T follicular helper cell (primary cell): ENCODE results near the gene SPATA6.
"Not testable (repeated sequence)": the region's sequence is repeated elsewhere in the genome, so short reads cannot be mapped to it uniquely, and the experiment has no call there.

Experiments
- DNase-seq: peaks from one replicate; pipeline ENCODE4 v3.0.0-alpha.2; 2020; ENCODE audit warnings: low read depth

The SPATA6 gene

DNA sequence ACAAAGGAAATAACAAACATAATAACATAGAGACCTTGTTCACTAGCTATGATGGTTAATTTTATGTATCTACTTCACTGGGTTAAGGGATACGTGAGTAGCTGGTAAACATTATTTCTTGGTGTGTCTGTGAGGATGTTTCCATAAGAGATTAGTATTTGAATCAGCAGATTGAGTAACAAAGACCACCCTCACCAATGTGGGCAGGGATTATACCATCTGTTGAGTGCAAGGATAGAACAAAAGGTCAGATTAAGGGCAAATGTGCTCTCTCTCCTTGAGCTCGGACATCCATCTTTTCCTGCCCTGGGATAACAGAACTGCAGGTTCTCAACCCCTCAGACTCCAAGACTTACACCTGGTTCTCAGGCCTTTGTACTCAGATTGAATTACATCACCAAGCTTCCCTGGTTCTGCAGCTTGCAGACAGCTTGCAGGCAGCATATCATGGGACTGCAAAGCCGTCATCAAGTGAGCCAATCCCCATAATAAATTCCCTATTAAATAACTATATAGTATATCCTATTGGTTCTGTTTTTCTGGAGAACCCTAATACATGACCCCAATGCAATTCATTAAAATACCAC is 9.2 kb downstream of the SPATA6 start:
- no peak for DNase-seq

DNA sequence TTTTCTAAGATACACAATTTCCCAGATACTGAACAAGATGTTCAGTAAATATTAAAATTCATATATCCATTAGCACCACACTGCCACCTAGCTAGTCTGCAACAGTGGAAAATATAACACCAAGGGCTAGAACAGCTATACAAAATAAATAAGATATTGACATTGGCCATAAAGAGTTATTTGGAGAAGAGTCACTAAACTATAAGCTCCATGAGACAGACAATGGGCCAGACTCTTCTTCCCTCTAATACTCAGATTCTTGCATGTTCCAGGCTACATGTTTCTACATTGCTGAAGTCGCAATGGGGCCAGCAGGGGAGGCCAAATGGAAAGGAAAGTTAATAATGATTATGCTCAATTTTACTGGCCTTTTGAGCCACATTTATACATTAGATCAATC is 21.5 kb downstream of the SPATA6 start:
- no peak for DNase-seq

DNA sequence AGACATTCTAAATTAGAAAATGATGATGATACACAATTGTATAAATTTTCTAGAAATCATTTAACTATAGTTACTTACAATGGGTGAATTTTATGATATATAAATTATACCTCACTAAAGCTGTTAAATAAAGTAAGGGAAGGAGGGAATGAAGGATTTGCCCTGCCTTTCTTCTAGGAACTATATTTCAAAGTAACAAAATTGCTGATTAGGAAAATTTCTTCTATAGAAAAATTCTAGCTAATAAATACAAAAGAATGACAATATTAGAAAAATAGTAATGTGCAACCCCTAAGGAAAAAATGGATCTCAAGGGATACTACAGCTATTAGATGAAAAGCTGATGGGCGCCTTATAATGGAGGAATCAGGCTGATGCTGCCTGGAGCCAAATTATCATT is 23.1 kb downstream of the SPATA6 start:
- no peak for DNase-seq

DNA sequence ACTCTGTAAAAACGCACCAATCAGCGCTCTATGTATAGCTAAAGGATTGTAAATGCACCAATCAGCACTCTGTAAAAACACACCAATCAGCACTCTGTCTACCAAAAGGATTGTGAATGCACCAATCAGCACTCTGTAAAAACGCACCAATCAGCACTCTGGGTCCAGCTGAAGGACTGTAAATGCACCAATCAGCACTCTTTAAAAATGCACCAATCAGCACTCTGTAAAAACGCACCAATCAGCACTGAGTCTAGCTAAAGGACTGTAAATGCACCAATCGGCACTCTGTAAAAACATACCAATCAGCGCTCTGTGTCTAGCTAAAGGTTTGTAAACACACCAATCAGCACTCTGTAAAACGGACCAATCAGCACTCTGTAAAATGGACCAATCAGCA is 27.8 kb downstream of the SPATA6 start:
- not testable (repeated sequence) for DNase-seq

DNA sequence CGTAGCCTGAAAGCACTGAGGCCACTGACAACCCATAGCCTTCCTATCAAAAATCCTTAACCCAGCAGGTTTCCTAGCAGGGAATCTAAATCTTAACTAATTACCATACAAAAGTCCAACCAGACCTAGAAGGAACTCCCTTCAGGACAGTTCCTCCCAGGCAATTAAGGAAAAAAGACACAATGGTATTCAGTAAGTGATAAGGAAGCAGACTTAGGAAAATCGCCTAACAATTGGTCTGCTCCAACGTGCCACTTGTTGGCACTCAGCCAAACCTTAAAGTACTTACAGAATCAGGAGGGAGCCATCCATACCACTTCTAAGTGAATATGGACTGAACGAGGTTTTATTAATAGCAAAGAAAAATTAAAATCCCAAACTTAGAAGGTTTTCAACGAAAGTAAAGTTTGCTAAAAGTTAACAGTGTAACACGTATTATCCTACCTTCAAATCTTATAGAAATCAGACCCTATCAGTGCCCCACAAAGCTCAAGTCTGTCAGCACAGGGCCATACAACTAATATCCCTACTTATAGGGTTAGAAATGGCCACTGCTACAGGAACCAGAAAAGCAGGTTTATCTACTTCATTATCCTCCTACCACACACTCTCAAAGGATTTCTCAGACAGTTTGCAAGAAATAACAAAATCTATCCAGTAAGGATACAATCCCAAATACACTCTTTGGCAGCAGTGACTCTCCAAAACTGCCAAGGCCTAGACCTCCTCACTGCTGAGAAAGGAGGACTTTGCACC is 29.0 kb downstream of the SPATA6 start:
- DNase-seq: no peak

DNA sequence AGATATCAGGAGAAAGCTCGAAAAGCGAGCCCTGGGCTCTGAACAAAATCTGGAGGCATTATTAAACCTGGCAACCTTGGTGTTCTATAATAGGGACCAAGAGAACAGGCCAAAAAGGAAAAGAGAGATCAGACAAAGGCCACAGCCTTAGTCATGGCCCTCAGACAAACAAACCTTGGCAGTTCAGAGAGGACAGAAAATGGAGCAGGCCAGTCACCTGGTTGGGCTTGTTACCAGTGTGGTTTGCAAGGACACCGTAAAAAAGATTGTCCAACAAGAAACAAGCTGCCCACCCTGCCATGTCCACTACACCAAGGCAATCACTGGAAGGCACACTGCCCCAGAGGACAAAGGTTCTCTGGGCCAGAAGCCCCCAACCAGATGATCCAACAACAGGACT is 31.2 kb downstream of the SPATA6 start:
- DNase-seq: not testable (repeated sequence)

DNA sequence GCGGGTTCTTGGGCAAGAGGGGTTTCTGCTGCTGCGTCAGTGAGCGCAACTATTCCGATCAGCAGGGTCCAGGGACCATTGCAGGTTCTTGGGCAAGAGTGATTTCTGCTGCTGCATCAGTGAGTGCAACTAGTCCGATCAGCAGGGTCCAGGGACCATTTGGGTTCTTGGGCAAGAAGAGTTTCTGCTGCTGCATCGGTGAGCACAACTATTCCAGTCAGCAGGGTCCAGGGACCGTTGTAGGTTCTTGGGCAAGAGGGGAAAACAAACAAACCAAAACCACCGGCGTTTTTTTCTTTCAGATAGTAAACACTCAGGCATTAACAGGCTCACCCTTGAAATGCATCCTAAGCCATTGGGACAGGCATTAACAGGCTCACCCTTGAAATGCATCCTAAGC is 32.6 kb downstream of the SPATA6 start:
- DNase-seq: no peak

DNA sequence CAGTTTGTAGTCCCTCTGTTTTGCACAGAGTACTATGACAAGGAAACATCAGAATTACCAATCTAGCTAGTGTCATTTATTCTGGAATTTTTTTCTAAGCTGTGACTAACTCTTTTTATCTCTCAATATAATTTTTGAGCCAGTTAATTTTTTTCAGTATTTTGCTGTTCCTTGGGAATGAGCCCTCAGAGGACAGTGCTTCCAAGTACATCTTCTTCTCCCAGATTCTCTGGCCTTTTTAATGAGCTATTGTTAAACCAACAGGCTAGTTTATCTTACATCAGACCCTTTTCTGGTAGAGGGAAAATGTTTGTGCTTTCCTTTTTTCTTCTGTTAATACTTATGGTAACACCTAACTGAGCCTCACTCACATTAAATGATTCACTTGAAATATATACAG is 34.6 kb downstream of the SPATA6 start:
- DNase-seq: not testable (repeated sequence)

DNA sequence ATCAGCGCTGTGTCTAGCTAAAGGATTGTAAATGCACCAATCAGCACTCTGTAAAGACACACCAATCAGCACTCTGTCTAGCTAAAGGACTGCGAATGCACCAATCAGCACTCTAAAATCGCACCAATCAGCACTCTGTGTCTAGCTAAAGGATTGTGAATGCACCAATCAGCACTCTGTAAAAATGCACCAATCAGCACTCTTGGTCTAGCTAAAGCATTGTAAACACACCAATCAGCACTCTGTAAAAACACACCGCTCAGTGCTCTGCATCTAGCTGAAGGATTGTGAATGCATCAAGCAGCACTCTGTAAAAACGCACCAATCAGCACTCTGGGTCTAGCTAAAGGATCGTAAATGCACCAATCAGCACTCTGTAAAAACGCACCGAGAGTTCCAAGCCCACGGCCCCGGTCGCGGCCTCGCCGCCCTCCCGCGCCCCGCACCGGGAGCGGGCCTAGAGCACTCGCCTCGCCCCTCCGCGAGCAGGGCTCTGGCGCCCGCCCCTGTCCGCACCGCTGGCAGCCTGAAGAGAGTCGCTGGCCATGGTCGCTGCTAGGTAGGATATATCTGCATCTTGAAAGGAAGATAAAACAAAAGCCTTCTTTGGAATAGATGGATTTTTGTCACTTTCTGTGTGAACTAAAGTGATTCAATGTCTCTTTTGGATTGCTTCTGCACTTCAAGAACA is 36.5 kb downstream of the SPATA6 start:
- DNase-seq: not testable (repeated sequence)

DNA sequence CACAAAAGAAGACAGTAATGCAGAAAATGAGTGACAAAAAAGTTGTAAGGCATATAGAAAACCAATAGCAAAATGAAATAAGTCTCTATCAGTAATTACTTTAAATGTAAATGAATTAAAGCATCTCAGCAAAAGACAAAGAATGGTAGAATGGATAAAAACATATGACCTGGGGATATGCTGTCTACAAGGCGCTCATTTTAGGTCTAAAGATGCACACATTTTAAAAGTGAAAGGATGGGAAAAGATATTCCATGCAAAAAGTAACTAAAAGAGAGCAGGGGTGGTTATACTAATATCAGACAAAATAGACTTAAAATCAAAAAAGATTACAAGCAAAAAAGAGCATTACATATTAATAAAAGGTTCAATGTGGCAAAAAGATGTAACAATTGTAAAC is 41.2 kb downstream of the SPATA6 start:
- no peak for DNase-seq

DNA sequence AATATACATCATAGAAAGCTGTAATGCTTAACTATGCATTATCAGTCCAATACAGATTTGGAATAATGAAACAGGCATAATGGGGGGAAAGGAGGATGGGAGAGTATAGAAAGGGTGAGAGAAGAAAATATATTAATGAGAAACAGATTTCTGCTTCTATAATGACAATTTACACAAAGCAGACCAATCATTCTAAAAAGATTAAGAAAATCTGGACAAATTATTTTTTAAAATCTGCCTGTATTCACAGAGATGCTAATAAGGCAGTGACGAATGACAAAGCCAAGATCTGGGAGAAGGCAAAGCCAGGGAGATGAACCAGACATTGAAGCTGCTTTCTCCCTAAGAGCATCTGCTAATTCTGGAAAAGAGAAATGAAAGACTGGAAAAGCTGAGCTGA is 50.0 kb downstream of the SPATA6 start:
- no peak for DNase-seq

DNA sequence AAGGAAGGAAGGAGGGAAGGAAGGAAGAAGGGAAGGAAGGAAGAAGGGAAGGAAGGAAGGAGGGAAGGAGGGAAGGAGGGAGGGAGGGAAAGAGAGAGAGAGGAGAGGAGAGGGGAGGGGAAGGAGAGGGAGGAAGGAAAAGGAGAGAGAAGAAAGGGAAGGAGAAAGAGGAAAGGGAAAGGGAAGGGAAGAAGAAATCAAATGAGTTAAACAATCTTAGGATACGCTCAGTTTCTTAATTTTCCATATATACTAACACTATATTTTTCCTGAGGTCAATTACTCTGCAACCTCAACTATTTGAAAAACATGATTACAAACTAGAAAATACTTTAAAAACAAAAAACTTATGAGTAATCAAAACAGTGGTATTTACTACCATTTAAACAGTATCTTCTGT is 53.3 kb downstream of the SPATA6 start:
- no peak for DNase-seq

DNA sequence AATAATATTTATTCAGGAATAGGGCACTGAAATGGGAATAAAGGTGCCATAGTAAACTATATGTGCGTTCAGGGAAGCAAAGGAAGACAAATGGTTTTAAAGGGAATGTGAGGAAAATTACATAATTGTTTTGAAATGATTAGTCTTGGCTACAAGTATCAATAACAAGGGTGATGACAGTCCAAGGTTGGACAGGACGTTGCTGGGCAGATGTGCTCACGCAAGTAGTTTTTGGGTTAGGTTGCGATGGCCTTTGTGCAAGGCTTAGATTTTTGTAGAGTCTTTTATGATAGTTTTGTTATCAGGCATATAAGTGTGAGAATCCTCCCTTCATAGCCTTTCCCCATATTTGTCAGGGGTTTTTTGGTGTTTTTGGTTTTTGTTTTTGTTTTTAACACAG is 57.0 kb downstream of the SPATA6 start:
- no peak for DNase-seq

DNA sequence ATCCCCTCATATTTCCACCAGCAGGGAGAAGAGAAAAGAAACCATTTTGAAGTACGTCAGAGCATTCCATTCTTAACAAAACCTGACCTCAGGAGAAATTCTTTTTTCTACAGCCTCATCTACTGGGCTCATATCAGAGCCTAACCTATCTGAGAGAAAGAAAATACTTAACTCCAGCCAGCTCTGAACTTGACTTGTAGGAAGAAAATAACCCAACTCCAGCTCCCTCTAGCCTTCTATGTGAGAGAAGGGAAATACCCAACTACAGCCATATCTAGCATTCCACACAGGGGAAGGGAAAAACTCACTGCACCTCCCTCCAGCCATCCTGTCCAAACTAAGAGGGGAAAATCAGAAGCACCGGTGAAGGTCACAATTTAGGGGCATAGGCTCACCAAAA is 57.7 kb downstream of the SPATA6 start:
- no peak for DNase-seq

DNA sequence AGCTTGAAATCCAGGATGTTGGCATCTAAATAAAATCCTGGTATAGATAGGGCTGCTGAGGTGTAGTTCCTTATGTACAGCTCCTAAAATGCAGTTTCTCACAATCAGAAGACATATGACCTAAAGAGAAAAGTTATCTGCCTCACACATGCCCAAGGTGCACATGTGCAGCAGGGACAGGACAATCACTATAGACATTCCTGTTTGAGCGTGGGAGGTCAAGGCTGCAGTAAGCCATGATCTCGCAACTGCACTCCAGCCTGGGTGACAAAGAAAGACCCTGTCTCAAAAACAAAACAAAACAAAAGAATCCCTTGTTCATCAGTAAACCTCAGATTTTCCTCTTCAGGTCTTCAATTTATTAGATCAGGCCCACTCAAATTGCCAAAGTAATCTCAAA is 66.1 kb downstream of the SPATA6 start:
- DNase-seq: no peak

DNA sequence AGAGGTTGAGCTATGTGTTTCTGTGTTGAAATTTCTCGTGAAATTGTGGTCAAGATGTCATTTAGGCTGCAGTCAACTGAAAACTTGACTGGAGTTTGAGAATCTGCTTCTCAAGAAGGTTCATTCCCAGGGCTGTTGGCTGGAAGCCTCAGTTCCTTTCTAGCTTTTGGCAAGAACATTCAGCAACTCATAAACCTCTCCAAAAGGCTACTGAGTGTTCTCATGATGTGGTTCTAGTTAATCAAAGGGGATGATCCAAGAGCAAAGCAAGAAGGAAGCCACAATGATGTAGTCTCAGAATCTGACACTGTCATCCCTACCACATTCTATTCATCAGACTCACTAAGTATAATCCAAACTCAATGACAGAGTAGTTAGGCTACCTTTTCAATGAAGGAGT is 66.6 kb downstream of the SPATA6 start:
- DNase-seq: no peak

DNA sequence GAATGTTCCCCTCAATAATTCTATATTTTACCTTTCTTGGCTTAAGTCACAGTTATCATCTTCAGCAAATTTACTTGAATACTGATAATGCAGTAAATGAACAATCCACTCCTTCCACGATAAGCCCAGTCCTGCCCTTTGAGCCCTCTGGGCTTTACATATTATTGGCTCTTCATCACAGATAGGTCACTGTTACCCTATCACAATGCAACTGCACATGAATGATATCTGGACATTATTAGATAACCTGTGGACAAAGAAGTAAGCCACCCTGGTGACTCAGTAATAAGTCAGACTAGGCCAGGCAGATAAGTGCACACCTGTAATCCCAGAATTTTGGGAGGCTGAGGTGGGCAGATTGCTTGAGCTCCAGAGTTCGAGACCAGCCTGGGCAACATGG is 69.4 kb downstream of the SPATA6 start:
- no peak for DNase-seq

DNA sequence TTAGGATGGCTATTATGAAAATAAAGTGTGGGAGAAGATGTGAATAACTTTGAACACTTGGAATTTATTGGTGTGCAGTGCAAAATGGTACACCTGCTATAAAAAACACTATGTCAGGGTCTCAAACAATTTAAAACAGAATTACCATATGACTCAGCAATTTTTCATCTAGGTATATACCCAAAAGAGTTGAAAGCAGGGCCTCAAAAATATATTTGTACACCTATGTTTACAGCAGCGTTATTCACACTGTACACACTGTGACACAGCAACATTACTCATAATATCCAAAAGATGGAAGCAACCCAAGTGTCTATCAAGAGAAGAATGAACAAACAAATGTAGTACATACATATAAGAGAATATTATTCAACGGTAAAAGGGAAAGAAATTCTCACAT is 75.8 kb downstream of the SPATA6 start:
- DNase-seq: no peak

DNA sequence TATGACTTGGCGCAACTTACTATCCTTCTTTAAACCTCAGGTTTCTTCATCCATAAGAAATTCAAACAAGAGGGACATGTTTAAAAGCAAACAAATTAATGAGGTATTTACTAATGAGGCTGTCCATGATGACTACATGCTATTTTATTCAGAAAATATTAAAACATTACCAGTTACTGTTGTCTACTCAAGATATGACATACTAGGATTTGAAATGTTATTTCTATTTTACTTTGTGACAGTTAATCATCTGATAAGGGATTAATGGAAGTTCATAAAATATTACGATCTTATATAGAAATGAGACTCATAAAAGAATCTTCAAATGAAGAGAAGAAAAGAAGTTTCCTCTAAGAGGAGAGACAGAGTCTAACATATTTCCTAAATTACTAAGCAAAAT is 80.1 kb downstream of the SPATA6 start:
- DNase-seq: no peak

DNA sequence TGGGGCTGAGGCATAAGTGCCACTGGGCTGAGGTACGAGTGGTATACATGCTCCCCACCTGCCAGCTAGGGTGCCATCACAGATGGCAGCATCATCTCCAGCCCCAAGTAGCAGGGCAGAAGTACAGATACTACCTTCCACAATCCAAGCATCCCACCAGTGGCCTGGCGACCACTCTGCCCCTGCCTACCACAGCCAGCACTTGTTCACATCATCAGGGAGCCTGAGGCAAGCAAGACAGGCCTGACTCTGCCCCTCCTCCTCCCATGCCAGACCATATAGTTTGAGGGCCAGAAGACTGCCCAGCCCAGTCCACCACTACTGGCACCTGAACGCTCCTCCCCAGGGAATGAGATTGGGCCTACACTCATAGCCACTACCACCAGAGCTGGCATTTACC is 84.6 kb downstream of the SPATA6 start:
- no peak for DNase-seq

DNA sequence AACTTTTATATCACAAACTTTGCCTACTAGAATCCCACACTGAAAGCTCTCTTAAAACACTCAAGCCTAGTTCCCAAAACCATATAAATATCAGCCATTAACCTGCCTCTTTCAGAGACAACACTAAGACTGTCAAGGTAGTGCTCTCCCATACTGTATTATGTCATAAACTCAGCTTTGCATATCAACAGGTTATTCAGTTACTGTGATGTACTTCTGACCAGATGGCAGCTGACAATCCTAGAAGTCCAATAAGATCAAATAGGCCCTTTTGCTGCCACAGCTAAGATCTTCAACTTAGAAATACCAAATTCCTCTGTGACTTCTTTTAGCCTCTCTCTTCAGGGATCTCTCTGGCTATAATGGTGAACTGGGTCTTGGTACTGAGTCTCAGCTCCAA is 97.2 kb downstream of the SPATA6 start:
- DNase-seq: no peak

DNA sequence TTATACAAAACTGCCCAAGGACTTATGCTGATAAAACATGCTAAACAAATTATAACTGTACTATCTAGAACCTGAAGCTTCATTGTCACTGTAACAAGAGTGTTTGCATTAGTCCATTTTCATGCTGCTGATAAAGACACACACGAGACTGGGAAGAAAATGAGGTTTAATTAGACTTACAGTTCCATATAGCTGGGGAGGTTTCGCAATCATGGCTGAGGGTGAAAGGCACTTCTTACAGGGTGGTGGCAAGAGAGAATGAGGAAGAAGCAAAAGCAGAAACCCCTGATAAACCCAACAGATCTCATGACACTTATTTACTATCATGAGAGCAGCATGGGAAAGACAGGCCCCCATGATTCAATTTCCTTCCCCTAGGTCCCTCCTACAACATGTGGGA is 100.4 kb downstream of the SPATA6 start:
- DNase-seq: no peak

DNA sequence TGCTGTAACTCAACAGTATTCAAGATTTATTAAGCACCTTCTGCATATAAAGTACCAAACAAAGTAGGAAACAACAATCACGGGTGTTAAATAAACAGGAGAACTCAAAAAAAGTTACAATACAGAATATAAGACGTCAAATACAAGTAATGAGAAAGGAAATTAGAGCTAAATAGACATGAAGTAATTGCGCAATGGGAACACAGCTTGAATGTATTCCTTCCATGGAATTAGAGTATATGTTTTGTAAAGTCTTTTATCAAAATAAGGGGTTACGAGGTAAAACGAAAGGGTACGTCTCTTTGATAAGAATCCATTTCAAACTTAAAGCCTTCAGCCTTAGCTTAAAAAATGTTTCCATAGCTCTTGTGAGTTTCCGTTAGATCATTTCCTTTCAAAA is 109.1 kb downstream of the SPATA6 start:
- no peak for DNase-seq

DNA sequence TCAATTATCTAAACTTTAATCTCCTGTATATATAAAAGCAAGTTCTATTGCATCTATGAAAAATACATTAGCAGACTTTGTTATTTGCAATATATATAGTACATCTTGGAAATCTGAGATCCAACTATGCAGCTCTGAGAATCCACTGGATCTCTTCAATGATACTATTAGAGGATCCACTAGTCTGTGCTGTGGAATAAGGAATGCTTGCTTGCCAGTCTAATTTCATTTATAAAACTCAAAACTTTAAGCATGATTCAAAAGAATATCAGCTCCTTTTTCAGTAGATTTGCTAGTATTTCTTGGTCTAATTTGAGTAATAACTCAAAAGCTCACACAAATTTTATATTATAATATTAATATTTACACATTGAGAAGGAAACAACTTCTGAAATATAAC is 115.1 kb downstream of the SPATA6 start:
- DNase-seq: no peak
